Tibial artery (tissue), 4 donors: ENCODE results near the gene FUCA1.
A peak's percentile ranks its signal among the peaks of the same experiment; 100 is the strongest.

ENCODE experiments used
- DNase-seq, 2 donors: peaks; one replicate each; pipeline ENCODE4 v3.0.0-alpha.2; 2019
- H3K27ac ChIP-seq, 2 donors: fragments of 200-600 bp; sonication (generic) in 1 of 2; 1 replicate in 1 of 2; 2 replicates in 1 of 2; pipeline ENCODE4 v1.5.1; 2018 to 2019; ENCODE audit warnings: mild to moderate bottlenecking in 1 of 2
- H3K27me3 ChIP-seq, 2 donors: fragments of 200-600 bp; sonication (generic) in 1 of 2; one replicate each; pipeline versions ENCODE4 v1.5.1 to v1.6.0; 2016 to 2019
- H3K36me3 ChIP-seq, 3 donors: fragments of 200-600 bp; sonication (generic) in 2 of 3; one replicate each; pipeline ENCODE4 v1.5.1; 2016 to 2019; ENCODE audit warnings: mild to moderate bottlenecking in 2 of 3
- H3K4me1 ChIP-seq, 4 donors: fragments of 200-600 bp; sonication (generic) in 2 of 4; 1 replicate in 3 of 4; 2 replicates in 1 of 4; pipeline ENCODE4 v1.5.1; 2016 to 2019
- H3K4me3 ChIP-seq, 2 donors: fragments of 200-600 bp; sonication (generic) in 1 of 2; 1 replicate in 1 of 2; 2 replicates in 1 of 2; pipeline ENCODE4 v1.5.1; 2018 to 2019; ENCODE audit warnings: mild to moderate bottlenecking in 2 of 2
- H3K9me3 ChIP-seq, 3 donors: fragments of 200-600 bp; sonication (generic) in 1 of 3; one replicate each; pipeline ENCODE4 v1.5.1; 2016 to 2019
- intact Hi-C: fragments of 100-400 bp; cut with DNase I; formaldehyde crosslinking; loops from one replicate; pipeline ENCODE4 v1.15.0; 2023; ENCODE audit warnings: low total_unique reads
- TF ChIP-seq, protein P1 (sequence below), 2 experiments: fragments of 200-600 bp in 1 of 2; fragments of 450-650 bp in 1 of 2; IDR thresholded peaks; one replicate each; pipeline ENCODE4 v1.5.1; 2017 to 2019; ENCODE audit warnings: antibody characterized with exemption in 2 of 2, mild to moderate bottlenecking in 1 of 2, moderate library complexity in 1 of 2

FUCA1 gene

GRCh38 chr1:23801876-23802275, 66.2 kb downstream of the FUCA1 start:
- peak overlapping the region in 1 of 2 donors; percentile 90 for H3K27ac ChIP-seq
- TF ChIP-seq, protein P1, sequence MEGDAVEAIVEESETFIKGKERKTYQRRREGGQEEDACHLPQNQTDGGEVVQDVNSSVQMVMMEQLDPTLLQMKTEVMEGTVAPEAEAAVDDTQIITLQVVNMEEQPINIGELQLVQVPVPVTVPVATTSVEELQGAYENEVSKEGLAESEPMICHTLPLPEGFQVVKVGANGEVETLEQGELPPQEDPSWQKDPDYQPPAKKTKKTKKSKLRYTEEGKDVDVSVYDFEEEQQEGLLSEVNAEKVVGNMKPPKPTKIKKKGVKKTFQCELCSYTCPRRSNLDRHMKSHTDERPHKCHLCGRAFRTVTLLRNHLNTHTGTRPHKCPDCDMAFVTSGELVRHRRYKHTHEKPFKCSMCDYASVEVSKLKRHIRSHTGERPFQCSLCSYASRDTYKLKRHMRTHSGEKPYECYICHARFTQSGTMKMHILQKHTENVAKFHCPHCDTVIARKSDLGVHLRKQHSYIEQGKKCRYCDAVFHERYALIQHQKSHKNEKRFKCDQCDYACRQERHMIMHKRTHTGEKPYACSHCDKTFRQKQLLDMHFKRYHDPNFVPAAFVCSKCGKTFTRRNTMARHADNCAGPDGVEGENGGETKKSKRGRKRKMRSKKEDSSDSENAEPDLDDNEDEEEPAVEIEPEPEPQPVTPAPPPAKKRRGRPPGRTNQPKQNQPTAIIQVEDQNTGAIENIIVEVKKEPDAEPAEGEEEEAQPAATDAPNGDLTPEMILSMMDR (IDR thresholded peaks at IDR 0.05) = no peak
- H3K27me3 ChIP-seq = no peaks in the 10 kb centered on the region
- H3K4me1 ChIP-seq = peaks cover 0 to 33% (median 18%) of the 10 kb centered on the region in 4 donors
- intact Hi-C loops = no loop called here
- no peaks in the 10 kb centered on the region for H3K9me3 ChIP-seq
- peaks cover 0 to 61% (median 9%) of the 10 kb centered on the region in 3 donors for H3K36me3 ChIP-seq
- DNase-seq = no peak
- no peak overlapping the region for H3K4me3 ChIP-seq

- TF ChIP-seq, protein P1 (IDR thresholded peaks at IDR 0.05) = no peak
- Histone ChIP-seq H3K27me3 (no peaks in the 10 kb centered on the region), H3K9me3 (no peaks in the 10 kb centered on the region), H3K4me3 (peak overlapping the region; percentile 76 to 78), H3K36me3 (peaks cover 0 to 61% (median 3%) of the 10 kb centered on the region in 3 donors), H3K4me1 (peaks cover 0 to 33% (median 18%) of the 10 kb centered on the region in 4 donors), H3K27ac (peak overlapping the region; percentile 76 to 90)
- intact Hi-C loops = no loop called here
- no peak for DNase-seq
Observed at GRCh38 chr1:23801338-23801748, 66.7 kb downstream of the FUCA1 start.

- H3K4me1 ChIP-seq = peaks cover 0 to 33% (median 18%) of the 10 kb centered on the region in 4 donors
- H3K27me3 ChIP-seq = no peaks in the 10 kb centered on the region
- peak within 1 kb of the TSS; percentile 76 to 78 for H3K4me3 ChIP-seq
- peak; percentile 97 to 98 for DNase-seq
- intact Hi-C loops = no loop called here
- H3K9me3 ChIP-seq = no peaks in the 10 kb centered on the region
- TF ChIP-seq, protein P1 (IDR thresholded peaks at IDR 0.05) = no peak
- peak within 1 kb of the TSS; percentile 76 to 90 for H3K27ac ChIP-seq
- peaks cover 0 to 61% (median 6%) of the 10 kb centered on the region in 3 donors for H3K36me3 ChIP-seq
Observed at GRCh38 chr1:23800400-23801337, 67.4 kb downstream of the FUCA1 start, which contains the start of gene GALE. Gene GALE, minus strand, starts transcription at chr1:23800754. Its CDS starts 1,747 bp downstream, at chr1:23799007.

DNA sequence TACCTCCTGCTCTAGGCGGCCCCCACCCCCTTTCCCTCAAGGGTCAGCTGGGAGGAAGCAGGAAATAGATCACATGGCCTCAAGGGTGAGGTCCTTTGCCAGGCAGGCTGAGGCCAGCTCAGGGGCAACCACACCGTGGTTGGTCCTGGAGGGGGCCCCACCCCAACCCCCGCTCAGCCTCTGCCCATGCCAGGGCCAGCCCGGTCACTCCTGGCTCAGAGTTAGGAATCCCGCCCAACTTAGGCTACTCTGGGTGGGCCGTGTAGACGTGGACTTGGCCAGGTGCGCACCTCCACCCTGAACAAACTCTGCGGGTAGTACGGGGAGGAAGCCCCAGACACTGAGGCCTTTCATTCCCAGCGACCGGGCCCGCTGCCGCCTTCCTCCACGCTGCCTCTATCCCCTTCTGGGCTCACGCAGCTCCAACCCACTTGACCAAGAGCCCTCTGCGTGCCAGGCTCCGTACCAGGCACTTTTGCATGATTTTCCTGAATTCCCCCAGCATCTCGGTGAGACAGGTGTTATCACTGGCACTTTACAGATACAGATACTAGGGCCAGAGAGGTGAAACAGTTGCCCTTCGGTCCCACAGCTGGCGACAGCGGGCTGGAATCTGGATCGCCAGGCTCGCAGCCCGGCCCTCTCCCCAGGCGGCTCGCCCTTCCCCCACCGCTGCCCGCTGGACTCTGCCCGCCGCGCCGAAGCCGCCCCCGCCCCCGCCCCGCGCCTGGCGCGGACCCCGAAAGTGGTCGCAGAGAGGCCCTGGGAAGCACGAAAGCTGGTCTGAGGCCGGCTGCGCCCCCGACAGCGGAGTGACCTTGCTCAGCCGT, 68.3 kb downstream of the FUCA1 start:
- peak overlapping the region; percentile 76 to 90 for H3K27ac ChIP-seq
- H3K4me3 ChIP-seq = peak overlapping the region; percentile 76 to 78
- H3K4me1 ChIP-seq = peaks cover 0 to 33% (median 18%) of the 10 kb centered on the region in 4 donors
- peak; percentile 58 to 74 for DNase-seq
- intact Hi-C loops = no loop called here
- no peaks in the 10 kb centered on the region for H3K27me3 ChIP-seq
- H3K36me3 ChIP-seq = peaks cover 0 to 60% (median 12%) of the 10 kb centered on the region in 3 donors
- TF ChIP-seq, protein P1 (IDR thresholded peaks at IDR 0.05) = no peak
- H3K9me3 ChIP-seq = no peaks in the 10 kb centered on the region

DNA sequence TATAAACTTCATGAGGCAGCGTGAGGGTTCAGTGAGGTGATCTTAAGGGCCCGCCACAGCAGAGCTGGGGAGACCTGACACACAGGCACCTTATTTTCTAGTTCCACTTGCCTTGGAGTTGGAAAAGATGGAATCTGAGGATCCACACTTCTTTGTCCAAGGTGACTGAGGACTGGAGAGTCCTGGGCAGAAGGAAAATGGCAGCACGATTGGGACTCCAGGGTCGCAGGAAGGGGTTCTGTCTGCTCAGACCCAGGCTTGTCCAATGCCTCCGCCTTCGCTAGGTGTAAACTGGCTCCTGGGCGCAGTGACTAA, 68.9 kb downstream of the FUCA1 start:
- intact Hi-C loops = no loop called here
- Histone ChIP-seq H3K27me3 (no peaks in the 10 kb centered on the region), H3K36me3 (peaks cover 0 to 61% (median 18%) of the 10 kb centered on the region in 3 donors), H3K27ac (peak overlapping the region in 1 of 2 donors; percentile 90), H3K9me3 (no peaks in the 10 kb centered on the region), H3K4me1 (peaks cover 0 to 33% (median 18%) of the 10 kb centered on the region in 4 donors), H3K4me3 (peak overlapping the region; percentile 76 to 78)
- TF ChIP-seq, protein P1 (IDR thresholded peaks at IDR 0.05) = no peak
- no peak for DNase-seq
